ENCODE data around the gene STXBP1. TPM values are rescaled to one million over a fixed set of nuclear protein-coding genes. Genes with fewer than 3 reads are reported as not detected.

Gene STXBP1
- total and polyA plus RNA-seq, 2 of the 8 experiments (the other 6 are each of a cell fraction or from before 2014, with no cell fraction given): 11.5 to 60.9 TPM

- Histone ChIP-seq H2BK5ac (ENCODE audit: low read depth, low read length) (no peak overlapping the region), H3K23me2 (ENCODE audit: low read depth, low read length) (peaks cover 12% of the 10 kb centered on the region), H4K20me1 (replicated peaks in 1 of 2; ENCODE audit: control insufficient read depth in 1 of 2, insufficient read depth in 2 of 2, low read length in 2 of 2) (peaks cover 0 to 2% of the 10 kb centered on the region in 2 experiments), H2BK12ac (ENCODE audit: low read depth, low read length) (no peak overlapping the region), H3K79me2 (ENCODE audit: control insufficient read depth in 1 of 2, insufficient read depth in 2 of 2, low read length in 2 of 2) (peaks cover 0 to 19% of the 10 kb centered on the region in 2 experiments; a peak in 2 of 4 replicates), H3K27me3 (replicated peaks in 1 of 4; ENCODE audit: control insufficient read depth in 3 of 4, extremely low read depth in 1 of 4, insufficient read depth in 3 of 4, low read length in 3 of 4) (peaks cover 0 to 3% (median under 1%) of the 10 kb centered on the region in 4 experiments; a peak in 3 of 7 replicates), H2AK5ac (ENCODE audit: low read depth, low read length) (no peak overlapping the region), H2AFZ (ENCODE audit: low read length) (no peak overlapping the region), H2BK15ac (ENCODE audit: low read length) (no peak overlapping the region), H3K18ac (ENCODE audit: extremely low read depth, low read length) (no peak overlapping the region), H4K91ac (replicated peaks; ENCODE audit: insufficient read length, low read length) (no peak overlapping the region), H3K27ac (ENCODE audit: low read depth, low read length) (no peak overlapping the region), H3K4ac (replicated peaks; ENCODE audit: insufficient read length, low read depth, low read length) (no peak overlapping the region), H4K8ac (ENCODE audit: extremely low read depth, insufficient read depth, low read length) (no peak overlapping the region), H3K9ac (replicated peaks in 1 of 4; ENCODE audit: extremely low read depth in 1 of 4, low read depth in 3 of 4, low read length in 3 of 4) (no peak overlapping the region), H3K4me1 (replicated peaks in 1 of 4; ENCODE audit: control insufficient read depth in 3 of 4, insufficient read depth in 4 of 4, low read length in 3 of 4) (peaks cover 0 to 4% (median 2%) of the 10 kb centered on the region in 4 experiments; a peak in 4 of 7 replicates), H4K5ac (ENCODE audit: insufficient read length, low read depth, low read length) (no peak overlapping the region), H3K79me1 (ENCODE audit: low read depth, low read length) (no peaks in the 10 kb centered on the region), H3K14ac (ENCODE audit: insufficient read length) (no peak overlapping the region), H2BK20ac (ENCODE audit: low read length) (no peak overlapping the region), H3K9me3 (ENCODE audit: insufficient read depth in 2 of 2, low read depth in 1 of 2, low read length in 1 of 2) (no peaks in the 10 kb centered on the region), H3K4me2 (ENCODE audit: insufficient read depth in 1 of 2, low read depth in 2 of 2, low read length in 2 of 2) (no peak overlapping the region), H3K23ac (ENCODE audit: insufficient read length) (no peak overlapping the region), H3K4me3 (ENCODE audit: extremely low read depth in 1 of 4, insufficient read depth in 2 of 4, low read depth in 3 of 4, low read length in 4 of 4) (no peak overlapping the region), H3K56ac (replicated peaks; ENCODE audit: insufficient read length, low read depth, low read length) (no peak overlapping the region), H2BK120ac (replicated peaks; ENCODE audit: low read depth, low read length) (no peak overlapping the region), H3K36me3 (ENCODE audit: control insufficient read depth in 2 of 4, insufficient read depth in 4 of 4, low read length in 3 of 4) (no peaks in the 10 kb centered on the region)
- 89% methylated on average over 3 of the region's 3 CpGs; no CpG with 5 or more reads in 1 of the 2 experiments for WGBS, 2 experiments (ENCODE audit: extremely low coverage in 1 of 2, insufficient coverage in 1 of 2, insufficient read length in 1 of 2, insufficient replicate concordance in 2 of 2, low coverage in 1 of 2, low lambda C conversion rate in 2 of 2, missing lambda C conversion rate in 1 of 2)
- CTCF ChIA-PET (ENCODE audit: partially characterized antibody): interaction anchor here (0.7 to 1.0 kb wide), 4 partner anchors 12 to 39 kb away, joined by 3 to 6 read pairs (median 4); no protein-coding TSS in a partner anchor
- TF ChIP-seq EZH2 (IDR thresholded peaks at IDR 0.05; ENCODE audit: low read depth, low read length, severe bottlenecking) (no peak), CEBPB (IDR thresholded peaks at IDR 0.05; ENCODE audit: low read depth, low read length) (peak; percentile 75; the same call in 1 of the 2 replicates), PHF8 (conservative IDR thresholded peaks at IDR 0.05; ENCODE audit: low read depth, low read length) (no peak)
- DNase-seq (ENCODE audit: low read depth in 1 of 2, low spot score in 2 of 2) (no peak), FAIRE-seq (no peak)
- POLR2A ChIA-PET (ENCODE audit: partially characterized antibody): no interaction called here
Observed at GRCh38 chr9:127614961-127615360, 2.9 kb downstream of the STXBP1 start.
